ENCODE data around the gene PSME2. TPM values are rescaled to one million over a fixed set of nuclear protein-coding genes. Genes with fewer than 3 reads are reported as not detected.

Gene PSME2
- total RNA-seq, 1 donor from 2014 or later: 144 TPM

GRCh38 chr14:24178399-24179178 is 32.2 kb upstream of the PSME2 start:
- Histone ChIP-seq H3K36me3 (peaks cover 93% of the 10 kb centered on the region), H3K27ac (no peak overlapping the region)
- intact Hi-C loops (cut with DNase I): no loop called here

DNA sequence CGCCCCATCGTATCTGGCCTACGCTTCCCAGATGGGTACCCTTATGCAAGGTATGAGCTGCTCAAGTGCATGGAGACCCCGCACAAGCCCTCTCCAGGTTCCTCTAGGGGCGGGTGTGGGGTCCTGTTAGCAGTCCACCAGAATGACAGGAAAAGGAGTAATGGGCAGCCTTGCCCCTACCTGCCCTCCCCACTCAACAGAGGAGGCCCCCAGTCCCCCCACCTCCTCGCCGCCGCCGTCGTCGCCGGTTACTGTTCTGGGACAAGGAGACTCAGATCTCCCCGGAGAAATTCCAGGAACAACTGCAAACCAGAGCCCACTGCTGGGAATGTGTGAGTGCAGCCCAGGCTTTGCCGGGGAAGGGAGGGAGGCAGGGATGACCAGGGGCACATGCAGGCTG is 31.5 kb upstream of the PSME2 start:
- TF ChIP-seq, protein P1, sequence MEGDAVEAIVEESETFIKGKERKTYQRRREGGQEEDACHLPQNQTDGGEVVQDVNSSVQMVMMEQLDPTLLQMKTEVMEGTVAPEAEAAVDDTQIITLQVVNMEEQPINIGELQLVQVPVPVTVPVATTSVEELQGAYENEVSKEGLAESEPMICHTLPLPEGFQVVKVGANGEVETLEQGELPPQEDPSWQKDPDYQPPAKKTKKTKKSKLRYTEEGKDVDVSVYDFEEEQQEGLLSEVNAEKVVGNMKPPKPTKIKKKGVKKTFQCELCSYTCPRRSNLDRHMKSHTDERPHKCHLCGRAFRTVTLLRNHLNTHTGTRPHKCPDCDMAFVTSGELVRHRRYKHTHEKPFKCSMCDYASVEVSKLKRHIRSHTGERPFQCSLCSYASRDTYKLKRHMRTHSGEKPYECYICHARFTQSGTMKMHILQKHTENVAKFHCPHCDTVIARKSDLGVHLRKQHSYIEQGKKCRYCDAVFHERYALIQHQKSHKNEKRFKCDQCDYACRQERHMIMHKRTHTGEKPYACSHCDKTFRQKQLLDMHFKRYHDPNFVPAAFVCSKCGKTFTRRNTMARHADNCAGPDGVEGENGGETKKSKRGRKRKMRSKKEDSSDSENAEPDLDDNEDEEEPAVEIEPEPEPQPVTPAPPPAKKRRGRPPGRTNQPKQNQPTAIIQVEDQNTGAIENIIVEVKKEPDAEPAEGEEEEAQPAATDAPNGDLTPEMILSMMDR (IDR thresholded peaks at IDR 0.05): no peak
- H3K27me3 ChIP-seq (ENCODE audit: low read depth): no peaks in the 10 kb centered on the region
- ATAC-seq (no peak), DNase-seq (no peak)
- no peak overlapping the region for H3K4me3 ChIP-seq
- intact Hi-C loops (cut with DNase I): no loop called here
- peaks cover 92% of the 10 kb centered on the region for H3K36me3 ChIP-seq
- H3K27ac ChIP-seq: no peak overlapping the region
- H3K9me3 ChIP-seq: no peaks in the 10 kb centered on the region
- H3K4me1 ChIP-seq: no peaks in the 10 kb centered on the region

More at GRCh38 chr14:24178399-24179178, 32.2 kb upstream of the PSME2 start:
- TF ChIP-seq, protein P1 (IDR thresholded peaks at IDR 0.05): no peak
- DNase-seq (no peak), ATAC-seq (no peak)
- Histone ChIP-seq H3K9me3 (no peaks in the 10 kb centered on the region), H3K4me3 (no peak overlapping the region), H3K4me1 (no peaks in the 10 kb centered on the region), H3K27me3 (ENCODE audit: low read depth) (no peaks in the 10 kb centered on the region)

DNA sequence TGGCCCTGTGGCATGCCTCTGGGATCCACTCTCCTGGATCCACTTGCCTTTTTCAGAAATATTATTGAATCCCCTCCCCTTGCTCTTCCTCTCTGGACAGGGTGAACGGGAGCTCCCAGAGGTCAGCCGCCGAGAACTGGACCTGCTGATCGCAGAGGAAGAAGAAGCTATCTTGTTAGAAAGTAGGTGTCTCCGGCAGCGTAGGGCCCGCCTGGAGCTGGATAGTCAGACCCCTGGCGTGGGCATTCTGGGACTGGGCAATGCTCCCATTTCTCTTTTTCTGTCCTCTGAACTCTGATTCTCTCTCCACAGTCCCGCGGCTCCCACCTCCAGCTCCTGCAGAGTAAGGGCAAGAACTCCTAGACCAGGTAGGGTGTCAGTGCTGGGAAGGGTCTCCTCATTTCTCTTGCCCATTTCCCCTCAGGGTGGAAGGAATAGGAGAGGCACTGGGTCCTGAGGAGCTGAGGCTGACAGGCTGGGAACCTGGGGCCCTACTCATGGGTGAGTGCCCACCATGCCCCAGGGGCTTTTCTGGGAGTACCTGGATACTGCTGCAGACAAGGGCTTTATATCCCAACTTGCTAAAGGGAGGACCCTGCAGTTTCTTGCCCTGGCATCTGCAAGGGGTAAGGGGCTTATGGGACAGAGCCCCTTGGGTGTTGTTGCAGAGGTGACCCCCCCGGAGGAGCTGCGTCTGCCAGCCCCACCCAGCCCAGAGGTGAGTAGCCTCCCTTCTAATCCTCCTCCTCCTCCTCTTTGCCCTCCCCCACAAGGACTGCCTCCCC is 30.8 kb upstream of the PSME2 start:
- H3K27ac ChIP-seq: no peak overlapping the region
- ATAC-seq: no peak
- DNase-seq: no peak
- intact Hi-C loops (cut with DNase I): no loop called here
- no peaks in the 10 kb centered on the region for H3K9me3 ChIP-seq
- peaks cover 92% of the 10 kb centered on the region for H3K36me3 ChIP-seq
- TF ChIP-seq, protein P1 (IDR thresholded peaks at IDR 0.05): no peak
- peaks cover 2% of the 10 kb centered on the region for H3K4me1 ChIP-seq
- H3K4me3 ChIP-seq: no peak overlapping the region
- H3K27me3 ChIP-seq (ENCODE audit: low read depth): no peaks in the 10 kb centered on the region

- no peak for DNase-seq
- H3K36me3 ChIP-seq: peaks cover 88% of the 10 kb centered on the region
- peaks cover 8% of the 10 kb centered on the region for H3K4me1 ChIP-seq
Measured at GRCh38 chr14:24176599-24176998, 30.2 kb upstream of the PSME2 start.

GRCh38 chr14:24172871-24173281 is 26.5 kb upstream of the PSME2 start:
- Histone ChIP-seq H3K4me3 (peak overlapping the region; percentile 44), H3K9me3 (no peaks in the 10 kb centered on the region), H3K27ac (no peak overlapping the region), H3K36me3 (peaks cover 76% of the 10 kb centered on the region), H3K27me3 (ENCODE audit: low read depth) (no peaks in the 10 kb centered on the region), H3K4me1 (peaks cover 13% of the 10 kb centered on the region)
- intact Hi-C loops (cut with DNase I): no loop called here
- TF ChIP-seq, protein P1 (IDR thresholded peaks at IDR 0.05): no peak
- ATAC-seq (no peak), DNase-seq (no peak)

More at GRCh38 chr14:24176599-24176998, 30.2 kb upstream of the PSME2 start:
- TF ChIP-seq, protein P1 (IDR thresholded peaks at IDR 0.05): no peak
- intact Hi-C loops (cut with DNase I): no loop called here
- Histone ChIP-seq H3K4me3 (no peak overlapping the region), H3K27me3 (ENCODE audit: low read depth) (no peaks in the 10 kb centered on the region), H3K9me3 (no peaks in the 10 kb centered on the region), H3K27ac (no peak overlapping the region)
- no peak for ATAC-seq
